ENCODE data around the gene MAML3.
A peak's percentile ranks its signal among the peaks of the same experiment; 100 is the strongest.

MAML3 gene

GRCh38 chr4:140157341-140157740 lies 3.4 kb upstream of the MAML3 start:
- Histone ChIP-seq H4K91ac (ENCODE audit: low read length) (no peak overlapping the region), H3K9ac (ENCODE audit: low read length) (no peak overlapping the region), H3K27ac (ENCODE audit: low read length, poor library complexity, severe bottlenecking) (no peak overlapping the region), H2BK12ac (ENCODE audit: low read length in 2 of 2) (no peak overlapping the region), H2AFZ (ENCODE audit: low read depth, low read length) (no peak overlapping the region), H3K27me3 (ENCODE audit: control insufficient read depth in 1 of 2, insufficient read depth in 1 of 2, low read length in 2 of 2) (no peaks in the 10 kb centered on the region), H3K4me3 (ENCODE audit: insufficient read depth in 1 of 2, low read depth in 1 of 2, low read length in 2 of 2) (no peak overlapping the region), H3K18ac (ENCODE audit: low read depth in 1 of 2, low read length in 2 of 2) (no peak overlapping the region), H2BK120ac (ENCODE audit: low read depth, low read length) (no peak overlapping the region), H3K79me1 (replicated peaks; ENCODE audit: low read length, poor library complexity, severe bottlenecking) (no peaks in the 10 kb centered on the region), H3K4ac (ENCODE audit: low read depth in 1 of 2, low read length in 2 of 2) (no peak overlapping the region), H2BK15ac (ENCODE audit: low read depth, poor library complexity, severe bottlenecking) (no peak overlapping the region), H3K36me3 (ENCODE audit: control insufficient read depth in 1 of 2, insufficient read depth in 2 of 2, low read depth in 1 of 2, low read length in 2 of 2) (no peaks in the 10 kb centered on the region), H4K8ac (ENCODE audit: low read length) (no peak overlapping the region), H3K4me1 (ENCODE audit: control insufficient read depth, insufficient read depth, low read depth, low read length) (peaks cover 5% of the 10 kb centered on the region), H2AK5ac (ENCODE audit: low read length, severe bottlenecking) (no peak overlapping the region), H3K23ac (ENCODE audit: low read length in 2 of 2) (no peak overlapping the region), H3K14ac (ENCODE audit: low read length in 2 of 2) (no peak overlapping the region), H2BK5ac (ENCODE audit: low read depth, low read length, poor library complexity, severe bottlenecking) (no peak overlapping the region), H3K9me3 (ENCODE audit: control insufficient read depth, low read length) (no peaks in the 10 kb centered on the region), H3K4me2 (ENCODE audit: low read length, poor library complexity, severe bottlenecking) (no peak overlapping the region)
- WGBS = 100% methylated on average over 2 of the region's 2 CpGs
- no peak for DNase-seq

GRCh38 chr4:140156529-140157171 lies 2.7 kb upstream of the MAML3 start:
- H3K23ac ChIP-seq (ENCODE audit: low read length in 2 of 2) = no peak overlapping the region
- no peak overlapping the region for H2BK5ac ChIP-seq (ENCODE audit: low read depth, low read length, poor library complexity, severe bottlenecking)
- no peak for DNase-seq
- H3K36me3 ChIP-seq (ENCODE audit: control insufficient read depth in 1 of 2, insufficient read depth in 2 of 2, low read depth in 1 of 2, low read length in 2 of 2) = no peaks in the 10 kb centered on the region
- H3K79me1 ChIP-seq (replicated peaks; ENCODE audit: low read length, poor library complexity, severe bottlenecking) = no peaks in the 10 kb centered on the region
- H2BK12ac ChIP-seq (ENCODE audit: low read length in 2 of 2) = no peak overlapping the region
- 89% methylated on average over 4 of the region's 4 CpGs for WGBS
- H3K18ac ChIP-seq (ENCODE audit: low read depth in 1 of 2, low read length in 2 of 2) = no peak overlapping the region
- H3K14ac ChIP-seq (ENCODE audit: low read length in 2 of 2) = no peak overlapping the region
- H3K4me2 ChIP-seq (ENCODE audit: low read length, poor library complexity, severe bottlenecking) = no peak overlapping the region
- H4K8ac ChIP-seq (ENCODE audit: low read length) = no peak overlapping the region
- no peak overlapping the region for H2AFZ ChIP-seq (ENCODE audit: low read depth, low read length)
- no peaks in the 10 kb centered on the region for H3K9me3 ChIP-seq (ENCODE audit: control insufficient read depth, low read length)
- H2BK120ac ChIP-seq (ENCODE audit: low read depth, low read length) = no peak overlapping the region
- no peak overlapping the region for H2AK5ac ChIP-seq (ENCODE audit: low read length, severe bottlenecking)
- H3K4me3 ChIP-seq (ENCODE audit: insufficient read depth in 1 of 2, low read depth in 1 of 2, low read length in 2 of 2) = no peak overlapping the region
- no peaks in the 10 kb centered on the region for H3K27me3 ChIP-seq (ENCODE audit: control insufficient read depth in 1 of 2, insufficient read depth in 1 of 2, low read length in 2 of 2)
- H4K91ac ChIP-seq (ENCODE audit: low read length) = no peak overlapping the region
- H3K4ac ChIP-seq (ENCODE audit: low read depth in 1 of 2, low read length in 2 of 2) = no peak overlapping the region
- peaks cover 5% of the 10 kb centered on the region for H3K4me1 ChIP-seq (ENCODE audit: control insufficient read depth, insufficient read depth, low read depth, low read length)
- H2BK15ac ChIP-seq (ENCODE audit: low read depth, poor library complexity, severe bottlenecking) = no peak overlapping the region
- H3K9ac ChIP-seq (ENCODE audit: low read length) = no peak overlapping the region
- no peak overlapping the region for H3K27ac ChIP-seq (ENCODE audit: low read length, poor library complexity, severe bottlenecking)

GRCh38 chr4:140154572-140154891 lies 548 bp upstream of the MAML3 start:
- no peak overlapping the region for H2BK120ac ChIP-seq (ENCODE audit: low read depth, low read length)
- no peak overlapping the region for H3K23ac ChIP-seq (ENCODE audit: low read length in 2 of 2)
- H3K9ac ChIP-seq (ENCODE audit: low read length) = peak overlapping the region; percentile 90
- H3K18ac ChIP-seq (ENCODE audit: low read depth in 1 of 2, low read length in 2 of 2) = no peak overlapping the region
- no peak overlapping the region for H2AFZ ChIP-seq (ENCODE audit: low read depth, low read length)
- H3K27ac ChIP-seq (ENCODE audit: low read length, poor library complexity, severe bottlenecking) = peak overlapping the region; percentile 78
- no peak overlapping the region for H4K8ac ChIP-seq (ENCODE audit: low read length)
- 100% methylated on average over 1 of the region's 3 CpGs for WGBS
- no peaks in the 10 kb centered on the region for H3K79me1 ChIP-seq (replicated peaks; ENCODE audit: low read length, poor library complexity, severe bottlenecking)
- DNase-seq = no peak
- H3K9me3 ChIP-seq (ENCODE audit: control insufficient read depth, low read length) = no peaks in the 10 kb centered on the region
- no peak overlapping the region for H2AK5ac ChIP-seq (ENCODE audit: low read length, severe bottlenecking)
- peaks cover 5% of the 10 kb centered on the region for H3K4me1 ChIP-seq (ENCODE audit: control insufficient read depth, insufficient read depth, low read depth, low read length)
- no peaks in the 10 kb centered on the region for H3K36me3 ChIP-seq (ENCODE audit: control insufficient read depth in 1 of 2, insufficient read depth in 2 of 2, low read depth in 1 of 2, low read length in 2 of 2)
- H3K4me2 ChIP-seq (ENCODE audit: low read length, poor library complexity, severe bottlenecking) = peak overlapping the region; percentile 59
- no peak overlapping the region for H2BK15ac ChIP-seq (ENCODE audit: low read depth, poor library complexity, severe bottlenecking)
- no peak overlapping the region for H3K4ac ChIP-seq (ENCODE audit: low read depth in 1 of 2, low read length in 2 of 2)
- no peak overlapping the region for H3K14ac ChIP-seq (ENCODE audit: low read length in 2 of 2)
- no peak overlapping the region for H4K91ac ChIP-seq (ENCODE audit: low read length)
- H3K4me3 ChIP-seq (ENCODE audit: insufficient read depth in 1 of 2, low read depth in 1 of 2, low read length in 2 of 2) = peak overlapping the region; percentile 79 to 89
- H3K27me3 ChIP-seq (ENCODE audit: control insufficient read depth in 1 of 2, insufficient read depth in 1 of 2, low read length in 2 of 2) = no peaks in the 10 kb centered on the region
- no peak overlapping the region for H2BK5ac ChIP-seq (ENCODE audit: low read depth, low read length, poor library complexity, severe bottlenecking)
- H2BK12ac ChIP-seq (ENCODE audit: low read length in 2 of 2) = no peak overlapping the region

- 2% methylated on average over 13 of the region's 14 CpGs for WGBS
- Histone ChIP-seq H2BK120ac (ENCODE audit: low read depth, low read length) (peak overlapping the region; percentile 71), H4K91ac (ENCODE audit: low read length) (no peak overlapping the region), H3K27ac (ENCODE audit: low read length, poor library complexity, severe bottlenecking) (peak overlapping the region; percentile 90), H3K4me3 (ENCODE audit: insufficient read depth in 1 of 2, low read depth in 1 of 2, low read length in 2 of 2) (peak overlapping the region; percentile 86 to 89), H3K18ac (ENCODE audit: low read depth in 1 of 2, low read length in 2 of 2) (peak overlapping the region; percentile 34 to 93), H3K4me1 (ENCODE audit: control insufficient read depth, insufficient read depth, low read depth, low read length) (peaks cover 6% of the 10 kb centered on the region), H3K14ac (ENCODE audit: low read length in 2 of 2) (no peak overlapping the region), H2BK15ac (ENCODE audit: low read depth, poor library complexity, severe bottlenecking) (no peak overlapping the region), H3K9me3 (ENCODE audit: control insufficient read depth, low read length) (no peaks in the 10 kb centered on the region), H4K8ac (ENCODE audit: low read length) (peak overlapping the region; percentile 52), H3K4ac (ENCODE audit: low read depth in 1 of 2, low read length in 2 of 2) (peak overlapping the region in 1 of 2 experiments; percentile 84), H2BK5ac (ENCODE audit: low read depth, low read length, poor library complexity, severe bottlenecking) (peak overlapping the region; percentile 50), H2AK5ac (ENCODE audit: low read length, severe bottlenecking) (no peak overlapping the region), H3K4me2 (ENCODE audit: low read length, poor library complexity, severe bottlenecking) (peak overlapping the region; percentile 97), H3K23ac (ENCODE audit: low read length in 2 of 2) (no peak overlapping the region), H3K9ac (ENCODE audit: low read length) (peak overlapping the region; percentile 90), H3K79me1 (replicated peaks; ENCODE audit: low read length, poor library complexity, severe bottlenecking) (peaks cover 2% of the 10 kb centered on the region), H3K36me3 (ENCODE audit: control insufficient read depth in 1 of 2, insufficient read depth in 2 of 2, low read depth in 1 of 2, low read length in 2 of 2) (no peaks in the 10 kb centered on the region), H2AFZ (ENCODE audit: low read depth, low read length) (peak overlapping the region; percentile 74), H3K27me3 (ENCODE audit: control insufficient read depth in 1 of 2, insufficient read depth in 1 of 2, low read length in 2 of 2) (no peaks in the 10 kb centered on the region), H2BK12ac (ENCODE audit: low read length in 2 of 2) (no peak overlapping the region)
- DNase-seq = no peak
Observed at GRCh38 chr4:140153419-140153717, 616 bp downstream of the MAML3 start.

All from mesenchymal stem cell (in vitro differentiated cells and primary cell).